ENCODE measurements around the gene C9orf40. TPM values are rescaled to one million over a fixed set of nuclear protein-coding genes. Genes with fewer than 3 reads are reported as not detected.

C9orf40 gene
- polyA plus RNA-seq, 1 donor: 23.2 TPM

GRCh38 chr9:74946686-74947085, 6.0 kb downstream of the C9orf40 start:
- Histone ChIP-seq H3K9me3 (ENCODE audit: control insufficient read depth, low read depth, low read length) (no peaks in the 10 kb centered on the region), H3K27ac (ENCODE audit: low read length) (no peak overlapping the region), H3K4me1 (ENCODE audit: control insufficient read depth, insufficient read depth, low read length) (peaks cover 10% of the 10 kb centered on the region), H3K36me3 (ENCODE audit: control insufficient read depth, insufficient read depth, low read length) (no peaks in the 10 kb centered on the region), H3K4me3 (ENCODE audit: low read length) (no peak overlapping the region), H3K27me3 (ENCODE audit: control insufficient read depth, insufficient read depth, low read length) (no peaks in the 10 kb centered on the region)
- no peak for DNase-seq

- Histone ChIP-seq H3K36me3 (ENCODE audit: control insufficient read depth, insufficient read depth, low read length) (no peaks in the 10 kb centered on the region), H3K9me3 (ENCODE audit: control insufficient read depth, low read depth, low read length) (no peaks in the 10 kb centered on the region), H3K4me3 (ENCODE audit: low read length) (no peak overlapping the region), H3K27me3 (ENCODE audit: control insufficient read depth, insufficient read depth, low read length) (no peaks in the 10 kb centered on the region), H3K4me1 (ENCODE audit: control insufficient read depth, insufficient read depth, low read length) (peaks cover 5% of the 10 kb centered on the region), H3K27ac (ENCODE audit: low read length) (no peak overlapping the region)
- WGBS (ENCODE audit: insufficient coverage, low lambda C conversion rate): no CpG with 5 or more reads among the region's 3 CpGs
- DNase-seq: no peak
These were observed 9.9 kb downstream of the C9orf40 start for GRCh38 chr9:74942801-74943200.

GRCh38 chr9:74940600-74940999, 12.1 kb downstream of the C9orf40 start:
- H3K27ac ChIP-seq (ENCODE audit: low read length): no peak overlapping the region
- no peak overlapping the region for H3K4me3 ChIP-seq (ENCODE audit: low read length)
- no CpG with 5 or more reads among the region's 4 CpGs for WGBS (ENCODE audit: insufficient coverage, low lambda C conversion rate)
- H3K9me3 ChIP-seq (ENCODE audit: control insufficient read depth, low read depth, low read length): no peaks in the 10 kb centered on the region
- DNase-seq: no peak
- H3K4me1 ChIP-seq (ENCODE audit: control insufficient read depth, insufficient read depth, low read length): peaks cover 5% of the 10 kb centered on the region
- H3K36me3 ChIP-seq (ENCODE audit: control insufficient read depth, insufficient read depth, low read length): no peaks in the 10 kb centered on the region
- no peaks in the 10 kb centered on the region for H3K27me3 ChIP-seq (ENCODE audit: control insufficient read depth, insufficient read depth, low read length)

- no peak for DNase-seq
- 100% methylated on average over 1 of the region's 8 CpGs for WGBS (ENCODE audit: insufficient coverage, low lambda C conversion rate)
- no peak overlapping the region for H3K27ac ChIP-seq (ENCODE audit: low read length)
These were observed 17.7 kb downstream of the C9orf40 start for GRCh38 chr9:74935008-74935407.

GRCh38 chr9:74921737-74922136, 31.0 kb downstream of the C9orf40 start:
- WGBS (ENCODE audit: insufficient coverage, low lambda C conversion rate): no CpG with 5 or more reads among the region's 1 CpG
- Histone ChIP-seq H3K4me1 (ENCODE audit: control insufficient read depth, insufficient read depth, low read length) (peaks cover 8% of the 10 kb centered on the region), H3K36me3 (ENCODE audit: control insufficient read depth, insufficient read depth, low read length) (no peaks in the 10 kb centered on the region), H3K9me3 (ENCODE audit: control insufficient read depth, low read depth, low read length) (no peaks in the 10 kb centered on the region), H3K27ac (ENCODE audit: low read length) (peak overlapping the region; percentile 79), H3K4me3 (ENCODE audit: low read length) (no peak overlapping the region), H3K27me3 (ENCODE audit: control insufficient read depth, insufficient read depth, low read length) (no peaks in the 10 kb centered on the region)
- DNase-seq: peak; percentile 62 to 86

More at GRCh38 chr9:74935008-74935407, 17.7 kb downstream of the C9orf40 start:
- no peaks in the 10 kb centered on the region for H3K36me3 ChIP-seq (ENCODE audit: control insufficient read depth, insufficient read depth, low read length)
- no peaks in the 10 kb centered on the region for H3K9me3 ChIP-seq (ENCODE audit: control insufficient read depth, low read depth, low read length)
- no peaks in the 10 kb centered on the region for H3K4me1 ChIP-seq (ENCODE audit: control insufficient read depth, insufficient read depth, low read length)
- H3K27me3 ChIP-seq (ENCODE audit: control insufficient read depth, insufficient read depth, low read length): no peaks in the 10 kb centered on the region
- H3K4me3 ChIP-seq (ENCODE audit: low read length): no peak overlapping the region

- H3K4me3 ChIP-seq (ENCODE audit: low read length): no peak overlapping the region
- DNase-seq: no peak
- H3K27ac ChIP-seq (ENCODE audit: low read length): peak overlapping the region; percentile 79
- H3K27me3 ChIP-seq (ENCODE audit: control insufficient read depth, insufficient read depth, low read length): no peaks in the 10 kb centered on the region
- no peaks in the 10 kb centered on the region for H3K9me3 ChIP-seq (ENCODE audit: control insufficient read depth, low read depth, low read length)
- H3K36me3 ChIP-seq (ENCODE audit: control insufficient read depth, insufficient read depth, low read length): no peaks in the 10 kb centered on the region
- WGBS (ENCODE audit: insufficient coverage, low lambda C conversion rate): 100% methylated on average over 1 of the region's 3 CpGs
- peaks cover 8% of the 10 kb centered on the region for H3K4me1 ChIP-seq (ENCODE audit: control insufficient read depth, insufficient read depth, low read length)
These were observed 31.6 kb downstream of the C9orf40 start for GRCh38 chr9:74920944-74921626.

GRCh38 chr9:74910036-74910435, 42.7 kb downstream of the C9orf40 start:
- peaks cover 4% of the 10 kb centered on the region for H3K9me3 ChIP-seq (ENCODE audit: control insufficient read depth, low read depth, low read length)
- H3K4me1 ChIP-seq (ENCODE audit: control insufficient read depth, insufficient read depth, low read length): no peaks in the 10 kb centered on the region
- no peak for DNase-seq
- WGBS (ENCODE audit: insufficient coverage, low lambda C conversion rate): no CpG with 5 or more reads among the region's 2 CpGs
- H3K27me3 ChIP-seq (ENCODE audit: control insufficient read depth, insufficient read depth, low read length): no peaks in the 10 kb centered on the region
- H3K27ac ChIP-seq (ENCODE audit: low read length): no peak overlapping the region
- no peak overlapping the region for H3K4me3 ChIP-seq (ENCODE audit: low read length)
- no peaks in the 10 kb centered on the region for H3K36me3 ChIP-seq (ENCODE audit: control insufficient read depth, insufficient read depth, low read length)

GRCh38 chr9:74908665-74909064, 44.0 kb downstream of the C9orf40 start:
- H3K27me3 ChIP-seq (ENCODE audit: control insufficient read depth, insufficient read depth, low read length): no peaks in the 10 kb centered on the region
- H3K27ac ChIP-seq (ENCODE audit: low read length): no peak overlapping the region
- H3K9me3 ChIP-seq (ENCODE audit: control insufficient read depth, low read depth, low read length): peaks cover 4% of the 10 kb centered on the region
- H3K36me3 ChIP-seq (ENCODE audit: control insufficient read depth, insufficient read depth, low read length): no peaks in the 10 kb centered on the region
- H3K4me1 ChIP-seq (ENCODE audit: control insufficient read depth, insufficient read depth, low read length): no peaks in the 10 kb centered on the region
- DNase-seq: no peak
- H3K4me3 ChIP-seq (ENCODE audit: low read length): no peak overlapping the region
- WGBS (ENCODE audit: insufficient coverage, low lambda C conversion rate): 71% methylated on average over 2 of the region's 4 CpGs

- Histone ChIP-seq H3K36me3 (ENCODE audit: control insufficient read depth, insufficient read depth, low read length) (no peaks in the 10 kb centered on the region), H3K4me3 (ENCODE audit: low read length) (no peak overlapping the region), H3K9me3 (ENCODE audit: control insufficient read depth, low read depth, low read length) (no peaks in the 10 kb centered on the region), H3K27ac (ENCODE audit: low read length) (no peak overlapping the region), H3K27me3 (ENCODE audit: control insufficient read depth, insufficient read depth, low read length) (no peaks in the 10 kb centered on the region), H3K4me1 (ENCODE audit: control insufficient read depth, insufficient read depth, low read length) (no peaks in the 10 kb centered on the region)
- WGBS (ENCODE audit: insufficient coverage, low lambda C conversion rate): no CpG with 5 or more reads among the region's 3 CpGs
- no peak for DNase-seq
These were observed 45.6 kb downstream of the C9orf40 start for GRCh38 chr9:74907085-74907484.

GRCh38 chr9:74901001-74901400, 51.7 kb downstream of the C9orf40 start:
- H3K9me3 ChIP-seq (ENCODE audit: control insufficient read depth, low read depth, low read length): no peaks in the 10 kb centered on the region
- no peaks in the 10 kb centered on the region for H3K27me3 ChIP-seq (ENCODE audit: control insufficient read depth, insufficient read depth, low read length)
- peak; percentile 53 to 84 for DNase-seq
- H3K4me3 ChIP-seq (ENCODE audit: low read length): no peak overlapping the region
- H3K27ac ChIP-seq (ENCODE audit: low read length): peak overlapping the region; percentile 23
- H3K4me1 ChIP-seq (ENCODE audit: control insufficient read depth, insufficient read depth, low read length): peaks cover 35% of the 10 kb centered on the region
- no peaks in the 10 kb centered on the region for H3K36me3 ChIP-seq (ENCODE audit: control insufficient read depth, insufficient read depth, low read length)

Data from large intestine (tissue), 3 donors.